ENCODE results near the gene MKNK1. TPM values are rescaled to one million over a fixed set of nuclear protein-coding genes. Genes with fewer than 3 reads are reported as not detected.

The MKNK1 gene
- total and polyA plus RNA-seq, 2 of the 8 experiments (the other 6 are each of a cell fraction or from before 2014, with no cell fraction given) = 13.9 to 21.5 TPM

GRCh38 chr1:46649764-46650163 is 45.7 kb upstream of the MKNK1 start:
- Histone ChIP-seq H4K20me1 (replicated peaks in 1 of 2; ENCODE audit: control insufficient read depth in 1 of 2, insufficient read depth in 2 of 2, low read length in 2 of 2) (no peaks in the 10 kb centered on the region), H3K4ac (replicated peaks; ENCODE audit: insufficient read length, low read depth, low read length) (no peak overlapping the region), H2BK15ac (ENCODE audit: low read length) (no peak overlapping the region), H3K9ac (replicated peaks in 1 of 4; ENCODE audit: extremely low read depth in 1 of 4, low read depth in 3 of 4, low read length in 3 of 4) (no peak overlapping the region), H4K8ac (ENCODE audit: extremely low read depth, insufficient read depth, low read length) (no peak overlapping the region), H3K36me3 (ENCODE audit: control insufficient read depth in 2 of 4, insufficient read depth in 4 of 4, low read length in 3 of 4) (peaks cover 0 to 38% (median 12%) of the 10 kb centered on the region in 4 experiments; a peak in 6 of 8 replicates), H3K4me3 (ENCODE audit: extremely low read depth in 1 of 4, insufficient read depth in 2 of 4, low read depth in 3 of 4, low read length in 4 of 4) (no peak overlapping the region), H3K23me2 (ENCODE audit: low read depth, low read length) (no peaks in the 10 kb centered on the region), H3K9me3 (ENCODE audit: insufficient read depth in 2 of 2, low read depth in 1 of 2, low read length in 1 of 2) (no peaks in the 10 kb centered on the region), H2AFZ (ENCODE audit: low read length) (no peak overlapping the region), H3K23ac (ENCODE audit: insufficient read length) (no peak overlapping the region), H3K14ac (ENCODE audit: insufficient read length) (no peak overlapping the region), H2AK5ac (ENCODE audit: low read depth, low read length) (no peak overlapping the region), H4K91ac (replicated peaks; ENCODE audit: insufficient read length, low read length) (no peak overlapping the region), H3K79me2 (ENCODE audit: control insufficient read depth in 1 of 2, insufficient read depth in 2 of 2, low read length in 2 of 2) (no peaks in the 10 kb centered on the region), H3K18ac (ENCODE audit: extremely low read depth, low read length) (no peak overlapping the region), H3K79me1 (ENCODE audit: low read depth, low read length) (no peaks in the 10 kb centered on the region), H3K4me2 (ENCODE audit: insufficient read depth in 1 of 2, low read depth in 2 of 2, low read length in 2 of 2) (no peak overlapping the region), H2BK120ac (replicated peaks; ENCODE audit: low read depth, low read length) (no peak overlapping the region), H2BK5ac (ENCODE audit: low read depth, low read length) (no peak overlapping the region), H3K4me1 (replicated peaks in 1 of 4; ENCODE audit: control insufficient read depth in 3 of 4, insufficient read depth in 4 of 4, low read length in 3 of 4) (no peaks in the 10 kb centered on the region), H2BK20ac (ENCODE audit: low read length) (no peak overlapping the region), H3K27ac (ENCODE audit: low read depth, low read length) (no peak overlapping the region), H4K5ac (ENCODE audit: insufficient read length, low read depth, low read length) (no peak overlapping the region), H2BK12ac (ENCODE audit: low read depth, low read length) (no peak overlapping the region), H3K27me3 (replicated peaks in 1 of 4; ENCODE audit: control insufficient read depth in 3 of 4, extremely low read depth in 1 of 4, insufficient read depth in 3 of 4, low read length in 3 of 4) (no peaks in the 10 kb centered on the region), H3K56ac (replicated peaks; ENCODE audit: insufficient read length, low read depth, low read length) (no peak overlapping the region)
- ChIA-PET CTCF (ENCODE audit: partially characterized antibody) (interaction anchor here (0.9 to 2.5 kb wide), 5 partner anchors 9 to 117 kb away, joined by 3 to 11 read pairs (median 3); no protein-coding TSS in a partner anchor), POLR2A (ENCODE audit: partially characterized antibody) (interaction anchor here (0.9 to 1.1 kb wide), 3 partner anchors 9 to 52 kb away, joined by 3 to 4 read pairs (median 4); no protein-coding TSS in a partner anchor)
- FAIRE-seq (no peak), DNase-seq (ENCODE audit: low read depth in 1 of 2, low spot score in 2 of 2) (no peak)
- 79% methylated on average over 2 of the region's 2 CpGs; no CpG with 5 or more reads in 1 of the 2 experiments for WGBS, 2 experiments (ENCODE audit: extremely low coverage in 1 of 2, insufficient coverage in 1 of 2, insufficient read length in 1 of 2, insufficient replicate concordance in 2 of 2, low coverage in 1 of 2, low lambda C conversion rate in 2 of 2, missing lambda C conversion rate in 1 of 2)
- TF ChIP-seq, protein P1, sequence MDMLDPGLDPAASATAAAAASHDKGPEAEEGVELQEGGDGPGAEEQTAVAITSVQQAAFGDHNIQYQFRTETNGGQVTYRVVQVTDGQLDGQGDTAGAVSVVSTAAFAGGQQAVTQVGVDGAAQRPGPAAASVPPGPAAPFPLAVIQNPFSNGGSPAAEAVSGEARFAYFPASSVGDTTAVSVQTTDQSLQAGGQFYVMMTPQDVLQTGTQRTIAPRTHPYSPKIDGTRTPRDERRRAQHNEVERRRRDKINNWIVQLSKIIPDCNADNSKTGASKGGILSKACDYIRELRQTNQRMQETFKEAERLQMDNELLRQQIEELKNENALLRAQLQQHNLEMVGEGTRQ (IDR thresholded peaks at IDR 0.05; ENCODE audit: low read length) = no peak
- TF ChIP-seq EZH2 (IDR thresholded peaks at IDR 0.05; ENCODE audit: low read depth, low read length, severe bottlenecking) = no peak
- no peak for TF ChIP-seq RBBP5 (IDR thresholded peaks at IDR 0.05; ENCODE audit: borderline replicate concordance, low read depth, low read length)
- TF ChIP-seq KDM1A (IDR thresholded peaks at IDR 0.05; ENCODE audit: borderline replicate concordance, low read length) = no peak
- TF ChIP-seq BACH1 (IDR thresholded peaks at IDR 0.05; ENCODE audit: low read length) = no peak

All from H1 (cell line).